ENCODE measurements around the gene PAIP2B.

- TF ChIP-seq CTCF (IDR thresholded peaks at IDR 0.05): no peak
- TF ChIP-seq ZFX (IDR thresholded peaks at IDR 0.05; ENCODE audit: borderline replicate concordance): no peak
Observed at GRCh38 chr2:71155846-71156245, 71.1 kb downstream of the PAIP2B start.

Data from 22Rv1 (cell line).